Kidney tubule cell (primary cell): Measurements from ENCODE around the gene MVB12B.

Source experiments
- DNase-seq: peaks from one replicate; pipeline ENCODE4 v3.0.0-alpha.2; 2018; ENCODE audit warnings: low spot score

MVB12B gene

DNA sequence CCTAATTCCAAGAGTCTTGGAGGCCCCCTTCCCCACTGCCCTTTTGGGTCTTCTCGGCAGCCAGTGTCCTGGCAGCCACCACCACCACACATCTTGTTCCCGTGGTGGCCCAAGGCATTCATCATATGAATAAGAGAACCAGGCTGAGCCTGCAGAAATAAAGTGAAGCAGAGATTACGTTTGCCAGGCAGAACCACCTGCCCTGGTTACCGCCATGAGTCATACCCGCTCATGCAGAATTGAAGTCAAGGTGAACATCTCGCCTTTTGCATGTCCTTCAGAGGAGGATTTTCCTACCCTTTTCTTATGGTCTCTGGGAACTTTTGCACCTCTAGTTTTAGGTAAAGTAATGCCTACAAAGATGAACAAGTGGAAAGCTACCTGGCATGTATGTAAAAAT lies 167.6 kb downstream of the MVB12B start:
- DNase-seq: peak; percentile 71

DNA sequence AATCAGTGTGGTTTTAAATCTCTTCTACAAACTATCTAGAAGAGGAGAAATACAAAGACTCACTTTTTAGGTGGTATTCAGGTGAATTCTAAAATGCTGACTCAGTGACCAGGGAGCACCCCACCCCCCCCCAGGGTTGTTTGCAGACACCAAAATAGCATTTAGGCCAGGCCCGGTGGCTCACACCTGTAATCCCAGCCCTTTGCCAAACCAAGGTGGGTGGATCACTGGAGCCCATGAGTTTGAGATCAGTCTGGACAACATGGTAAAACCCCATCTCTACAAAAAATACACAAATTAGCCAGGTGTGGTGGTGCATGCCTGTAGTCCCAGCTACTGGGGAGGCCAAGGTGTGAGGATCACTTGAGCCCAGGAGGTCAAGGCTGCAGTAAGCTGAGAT lies 168.1 kb downstream of the MVB12B start:
- DNase-seq: no peak

DNA sequence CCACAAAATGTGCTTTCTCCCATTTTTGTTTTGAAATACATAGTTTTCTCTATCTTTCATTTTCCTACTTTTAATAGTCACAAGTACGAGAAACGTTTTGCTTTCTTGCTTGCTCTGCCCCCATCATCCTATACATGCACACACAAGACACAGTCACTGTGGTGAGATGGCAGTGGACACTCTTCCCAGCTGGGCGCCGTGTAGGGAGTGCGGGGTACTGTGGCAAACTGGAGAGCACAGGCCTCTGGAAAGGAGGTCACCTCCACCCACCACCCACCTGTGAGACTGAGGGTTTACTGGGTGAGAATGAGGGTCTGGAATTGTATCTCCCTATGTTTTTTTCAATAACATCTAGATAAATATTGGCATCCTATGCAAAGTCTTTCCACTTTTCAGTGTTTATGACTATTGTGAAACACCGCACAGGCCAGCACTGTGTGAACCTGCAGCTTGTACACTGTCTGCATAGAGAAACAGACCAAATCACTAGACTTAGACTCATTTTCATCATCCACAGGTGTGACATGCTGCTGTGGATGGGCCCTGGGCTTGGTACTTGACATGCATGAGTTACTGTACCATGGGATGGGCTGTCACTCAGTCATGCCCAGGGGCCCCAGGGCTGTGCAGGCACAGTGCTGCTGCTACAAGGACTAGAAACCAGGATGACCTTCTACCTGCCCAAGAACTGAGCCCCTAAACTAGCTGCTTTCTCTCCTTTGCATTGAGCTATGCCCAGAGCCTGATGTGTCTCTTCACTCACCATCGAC lies 169.0 kb downstream of the MVB12B start:
- no peak for DNase-seq

DNA sequence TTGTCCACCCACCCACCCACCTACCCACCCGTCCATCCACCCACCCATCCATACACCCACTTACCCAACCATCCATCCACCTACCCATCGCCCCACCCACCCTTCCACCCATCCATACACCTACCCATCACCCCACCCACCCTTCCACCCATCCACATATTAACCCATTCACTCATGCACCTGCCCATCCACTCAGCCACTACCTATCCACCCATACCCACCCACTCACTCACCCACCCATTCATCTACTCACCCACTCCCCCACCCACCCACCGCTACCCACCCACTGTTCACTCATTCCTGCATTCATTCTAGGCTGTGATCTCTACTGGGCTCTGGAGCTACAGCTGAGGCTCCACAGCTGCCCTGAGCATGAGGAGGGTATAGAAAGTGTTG lies 169.6 kb downstream of the MVB12B start:
- no peak for DNase-seq

DNA sequence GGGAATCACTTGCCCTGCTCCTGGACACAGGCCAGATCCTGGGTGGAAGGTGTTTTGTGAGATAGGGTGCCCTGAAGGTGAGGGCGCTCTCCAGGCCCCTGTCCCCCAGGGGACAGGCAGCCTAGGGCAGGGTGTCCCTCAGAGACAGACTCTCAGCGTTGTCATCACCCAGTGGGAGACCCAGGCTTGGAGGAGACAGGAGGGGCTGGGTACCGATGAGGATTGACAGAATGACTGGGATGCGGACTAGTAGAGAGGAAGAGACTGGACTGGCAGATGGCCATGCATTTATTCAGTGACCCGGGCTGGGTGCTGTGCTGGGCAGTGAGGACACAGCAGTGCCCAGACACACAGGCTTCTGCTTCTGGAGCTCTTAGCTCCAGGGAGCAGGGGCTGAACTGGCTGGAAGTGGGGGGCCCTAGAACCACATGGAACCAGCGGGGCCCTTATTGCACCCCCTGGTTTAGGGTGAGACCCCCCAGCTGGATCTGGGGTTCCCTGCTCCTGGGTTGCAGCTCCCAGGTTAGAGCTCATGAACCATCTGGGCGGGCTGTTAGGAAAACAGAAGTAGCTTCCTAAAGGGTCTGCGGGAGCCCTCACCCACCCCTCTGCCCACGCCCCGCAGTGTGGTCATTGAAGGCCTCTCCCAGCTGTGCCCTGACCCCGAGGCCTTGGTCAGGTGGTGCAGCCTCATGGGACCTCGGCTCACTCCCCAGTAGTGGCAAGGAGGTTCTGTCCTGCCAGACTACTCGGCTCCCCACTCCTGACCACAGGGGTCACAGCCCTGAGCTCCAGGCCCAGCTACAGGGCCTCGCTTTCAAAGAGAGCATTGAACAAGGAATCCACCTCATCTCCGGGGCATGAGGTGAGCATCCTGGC lies 170.4 kb downstream of the MVB12B start:
- DNase-seq: no peak

DNA sequence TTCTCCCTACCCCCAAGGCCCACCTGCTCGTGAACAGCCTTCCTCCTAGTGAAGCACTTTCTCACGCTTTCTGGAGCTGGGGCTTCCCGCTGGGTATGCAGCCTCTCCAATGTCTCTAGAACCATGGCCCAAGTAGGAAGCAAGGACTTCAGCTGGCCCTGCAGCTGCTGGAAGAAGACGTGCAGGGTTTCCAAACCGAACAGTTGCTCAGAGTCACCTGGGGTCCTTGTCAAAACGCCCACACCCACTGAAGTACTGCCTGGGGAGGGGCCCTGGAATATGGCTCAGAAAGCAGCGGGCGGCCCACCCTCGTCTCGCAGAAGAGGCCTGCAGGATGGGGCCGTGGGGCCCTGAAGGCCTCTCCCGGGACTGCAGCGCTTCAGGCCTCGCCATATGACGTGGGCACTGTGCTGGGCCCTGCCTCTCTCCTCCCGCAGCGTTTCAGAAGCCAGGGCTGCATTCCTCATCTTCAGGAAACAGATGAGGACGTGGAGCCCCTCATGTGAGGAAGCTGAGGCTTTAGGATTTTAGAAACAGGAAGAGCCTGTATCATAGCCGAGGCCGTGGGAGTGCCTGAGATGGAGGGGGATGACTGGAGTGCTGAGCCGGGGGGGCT lies 171.1 kb downstream of the MVB12B start:
- DNase-seq: no peak

DNA sequence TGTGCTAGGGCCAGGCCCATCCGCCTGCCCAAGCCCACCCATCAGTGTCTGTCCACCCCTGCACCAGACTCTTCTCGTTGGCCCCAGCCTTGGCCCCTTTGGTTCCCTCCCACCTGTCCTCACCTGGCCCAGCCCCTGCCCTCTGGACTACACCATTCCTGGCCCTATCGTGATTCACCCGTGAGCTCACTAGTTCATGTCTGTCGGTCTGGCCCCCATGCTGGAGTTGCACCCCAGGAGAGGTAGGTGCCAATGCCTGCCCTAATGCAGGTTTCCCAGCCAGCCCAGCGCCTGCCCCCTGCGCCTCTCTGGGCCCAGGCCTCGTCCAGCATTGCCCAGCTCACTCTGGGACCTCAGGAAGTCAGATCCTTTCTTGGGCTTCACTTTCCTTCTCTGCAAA lies 171.7 kb downstream of the MVB12B start:
- no peak for DNase-seq

DNA sequence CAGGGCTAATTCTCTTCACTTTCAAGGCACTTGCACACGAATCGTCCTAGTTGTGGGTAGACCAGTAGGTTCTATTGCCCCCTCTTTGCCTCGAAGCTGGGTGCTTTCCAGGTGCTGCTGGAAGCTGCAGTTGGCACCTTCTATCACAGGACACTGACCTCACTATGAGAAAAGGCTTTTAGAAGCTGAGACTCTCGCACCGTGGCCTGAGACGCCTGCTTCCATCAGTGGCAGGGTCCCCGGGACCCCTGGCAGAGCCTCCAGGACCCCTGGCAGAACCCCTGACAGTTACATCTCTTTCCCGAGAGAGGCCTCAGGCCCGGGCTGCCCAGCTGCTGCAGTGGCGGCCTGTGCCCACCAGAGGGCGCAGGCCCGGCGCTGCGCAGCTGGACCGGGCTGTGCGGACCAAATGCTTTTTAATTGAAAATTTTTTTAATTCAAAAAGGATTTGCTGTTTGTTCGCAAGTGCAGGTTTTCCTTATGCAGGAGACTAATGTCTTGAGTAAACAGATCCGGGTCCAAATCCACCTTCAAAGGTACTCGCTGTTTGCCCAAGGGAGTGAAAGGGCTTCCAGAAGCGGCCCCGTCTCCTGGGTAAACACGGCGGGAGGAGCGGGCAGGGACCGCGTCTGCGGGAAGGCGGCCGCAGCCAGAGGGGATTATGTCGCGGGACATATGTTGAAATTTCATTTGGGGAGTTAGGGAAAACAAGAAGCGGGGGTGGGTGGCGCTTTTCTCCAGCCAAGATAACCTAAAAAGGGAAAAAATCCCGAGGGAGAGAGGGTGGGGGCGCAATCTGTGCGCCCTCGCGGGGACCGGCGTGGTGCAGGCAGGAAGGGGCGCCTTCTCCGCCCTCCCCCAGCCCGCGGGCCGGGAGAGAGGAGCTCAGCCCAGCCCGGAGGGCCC lies 172.6 kb downstream of the MVB12B start:
- DNase-seq: peak; percentile 38

DNA sequence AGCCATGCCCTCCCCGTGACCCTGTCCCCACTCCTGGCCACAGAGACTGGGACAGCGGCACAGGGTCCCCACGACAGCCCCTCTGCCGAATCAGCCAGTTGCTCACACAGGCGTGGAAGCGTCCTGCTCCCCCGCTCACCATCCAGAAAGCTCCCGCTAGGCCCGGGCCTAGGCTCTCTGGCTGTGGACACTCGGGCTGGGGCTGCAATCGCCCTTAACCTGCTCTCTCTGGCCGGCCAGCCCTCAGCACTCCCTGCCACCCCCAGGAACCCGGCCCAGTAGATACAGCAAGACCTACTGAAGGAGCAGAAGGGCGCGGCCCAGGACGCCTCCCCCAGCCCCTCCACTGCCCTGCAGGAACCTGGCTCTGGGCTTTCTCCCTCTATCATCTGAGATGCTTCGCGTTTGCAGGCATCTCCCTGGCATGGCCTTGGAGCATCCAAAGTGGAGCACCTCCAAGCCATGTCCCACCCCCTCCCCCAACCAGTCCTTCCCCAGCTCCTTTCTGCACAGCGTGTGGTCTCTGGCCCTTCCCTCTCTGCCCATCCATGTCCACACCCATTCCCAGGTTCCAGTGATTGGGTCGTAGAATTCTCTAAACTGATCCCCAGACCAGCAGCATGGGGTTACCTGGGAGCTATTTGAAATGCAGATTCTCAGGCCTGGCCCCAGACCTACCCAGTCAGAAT lies 173.4 kb downstream of the MVB12B start:
- no peak for DNase-seq

DNA sequence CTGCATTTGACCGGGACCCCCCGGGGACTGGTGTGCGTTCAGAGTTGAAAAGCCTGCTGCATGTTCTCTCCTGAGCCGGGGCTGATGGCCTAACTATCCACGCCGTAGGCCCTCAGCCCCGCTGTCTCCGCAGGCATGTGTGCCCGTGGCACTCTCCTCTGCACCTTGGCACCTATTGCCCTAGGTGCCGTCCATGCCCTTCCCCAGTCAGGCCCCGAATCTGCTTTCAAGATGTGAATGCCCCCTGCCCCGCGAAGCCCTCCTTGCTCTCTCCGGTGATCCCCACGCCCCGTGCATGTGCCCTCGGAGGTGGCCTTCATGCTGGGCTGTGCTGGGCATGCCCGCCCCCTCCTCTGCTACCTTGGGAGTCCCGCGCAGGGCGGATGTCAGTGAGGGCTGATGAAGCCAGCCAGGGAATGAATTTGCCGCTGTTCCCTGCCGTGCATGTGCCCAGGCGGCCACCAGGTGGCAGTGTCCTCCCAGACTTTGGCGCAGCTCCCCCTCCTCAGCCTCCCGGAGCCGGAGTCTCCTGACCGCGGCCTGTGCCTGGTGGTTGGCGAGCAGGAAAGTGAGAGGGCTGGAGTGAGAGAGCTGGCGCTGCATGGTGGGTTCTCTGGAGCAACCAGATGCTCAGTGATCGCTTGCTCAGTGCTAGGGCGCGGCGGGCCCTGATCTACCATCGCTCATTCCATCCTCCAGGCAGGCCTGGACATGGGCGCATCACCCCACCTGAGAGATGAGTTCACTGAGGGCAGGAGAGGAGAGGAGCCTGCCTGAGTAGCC lies 174.2 kb downstream of the MVB12B start:
- DNase-seq: peak; percentile 68

DNA sequence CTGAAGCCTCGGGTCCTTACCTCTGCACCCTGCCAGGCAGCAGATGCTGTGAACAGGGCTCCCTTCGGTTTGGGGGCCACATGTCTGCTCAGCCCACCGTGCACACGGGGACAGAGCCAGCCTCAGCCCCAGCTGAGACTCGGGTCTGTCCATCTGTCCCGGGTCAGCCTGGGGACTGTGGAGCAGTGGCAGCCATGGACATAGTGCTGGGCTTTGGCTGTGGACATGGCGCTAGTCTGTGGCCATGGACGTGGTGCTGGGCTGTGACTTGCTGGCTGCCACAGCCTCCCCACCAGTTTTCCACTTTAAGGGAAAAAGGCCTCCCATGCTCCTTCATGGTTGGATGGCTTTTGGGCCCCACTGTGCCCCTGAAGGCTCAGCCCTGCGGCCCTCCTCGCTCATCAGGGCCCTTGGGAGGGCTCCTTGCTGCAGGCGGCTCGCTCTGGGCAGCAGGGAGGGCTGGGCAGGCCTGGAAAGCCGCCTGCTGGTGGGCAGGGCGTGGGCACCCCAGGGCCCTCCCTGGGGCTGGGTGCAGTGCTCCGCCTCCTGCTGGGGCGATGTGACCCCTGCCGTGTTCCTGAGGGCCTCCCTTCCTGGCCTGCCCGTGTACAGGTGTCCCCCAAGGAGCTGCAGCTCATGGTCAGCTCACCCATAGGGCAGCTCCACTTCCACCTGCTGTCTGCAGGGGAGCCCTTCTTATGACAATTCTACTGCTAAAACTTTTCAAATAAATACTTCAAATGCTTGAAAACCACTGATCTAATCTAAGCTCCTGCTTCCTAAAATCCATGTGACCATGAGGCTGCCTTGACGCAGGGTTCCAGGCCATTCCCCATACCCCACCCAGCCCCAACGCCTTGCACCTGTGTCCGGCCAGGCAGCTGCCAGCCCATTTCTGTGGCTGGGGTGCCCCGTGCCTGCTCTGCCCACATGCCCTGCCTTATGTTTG lies 175.0 kb downstream of the MVB12B start:
- no peak for DNase-seq

DNA sequence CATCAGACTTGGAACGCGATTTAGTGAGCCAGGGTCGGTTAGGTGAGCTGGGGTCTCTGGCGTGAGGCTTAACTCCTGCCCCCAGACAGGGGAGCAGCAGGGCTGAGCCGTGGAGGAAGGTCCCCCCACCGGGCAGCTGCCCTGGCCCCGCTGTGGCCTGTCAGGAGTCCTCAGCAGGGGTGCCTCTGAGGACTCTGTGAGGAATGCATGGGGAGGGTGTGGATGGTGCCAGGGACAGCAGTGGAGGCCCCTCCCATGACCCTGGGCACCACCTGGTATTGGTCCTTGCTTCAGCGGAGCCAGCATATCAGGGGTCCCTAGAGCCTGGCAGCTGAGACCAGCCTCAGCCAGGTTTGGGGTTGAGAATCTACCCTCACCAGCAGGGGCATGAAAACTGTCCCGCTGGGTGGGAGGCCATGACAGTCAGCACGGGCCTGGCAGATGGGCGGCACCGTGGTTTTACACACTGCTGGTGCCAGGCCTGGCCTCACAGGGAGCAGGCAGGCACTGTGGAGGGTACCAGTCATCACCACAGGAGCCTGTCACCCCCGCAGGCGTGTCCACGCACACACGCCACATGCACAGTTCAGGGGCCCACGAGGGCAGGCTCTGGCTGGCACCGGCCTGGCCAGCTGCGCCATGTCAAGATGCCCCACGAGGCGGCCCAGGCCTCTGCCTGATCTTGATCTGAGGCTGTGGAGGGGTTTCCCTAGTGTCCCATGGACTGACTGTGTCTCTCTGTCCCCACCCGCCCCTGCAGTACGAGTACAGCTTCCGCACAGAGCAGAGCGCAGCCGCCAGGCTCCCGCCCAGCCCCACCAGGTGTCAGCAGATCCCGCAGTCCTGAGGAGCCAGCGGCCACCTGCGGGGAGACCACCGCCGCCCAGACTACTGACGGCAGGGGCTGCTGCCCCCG lies 176.0 kb downstream of the MVB12B start:
- no peak for DNase-seq

DNA sequence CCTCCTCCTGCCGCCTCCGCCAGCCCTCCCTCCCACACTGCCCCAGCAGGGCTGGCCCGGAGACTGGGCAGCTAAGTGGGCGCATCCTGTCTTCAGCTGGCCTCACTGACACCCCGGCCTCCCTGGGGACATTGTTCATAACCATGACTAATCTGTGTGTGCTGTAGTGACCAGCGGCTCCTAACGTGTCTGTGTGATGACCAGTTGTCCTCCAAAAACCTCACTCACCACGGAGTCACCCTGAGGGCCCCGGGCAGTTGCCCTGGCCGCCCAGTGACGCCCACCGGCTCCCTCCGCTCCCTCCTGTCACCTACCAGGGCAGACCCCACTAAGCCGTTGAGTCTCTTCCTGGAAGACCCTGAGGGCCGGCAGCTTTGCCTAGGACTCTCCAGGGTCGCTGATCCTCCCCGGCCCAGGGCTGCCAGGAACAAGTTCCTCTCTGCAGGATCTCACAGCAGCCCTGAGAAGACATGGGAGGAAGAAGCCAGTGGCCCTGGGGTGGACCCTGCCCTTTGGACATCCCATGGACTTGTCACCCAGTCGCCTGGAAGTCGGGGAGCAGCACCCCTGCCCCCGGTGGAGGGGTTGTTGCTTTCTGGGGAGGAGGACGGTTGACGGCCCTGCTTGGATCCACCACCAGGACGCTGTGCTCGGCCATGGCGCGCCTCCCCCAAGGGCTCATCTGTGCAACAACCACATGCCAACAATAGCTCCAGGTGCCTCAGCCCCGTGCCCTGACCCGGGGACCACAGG lies 176.9 kb downstream of the MVB12B start:
- no peak for DNase-seq

DNA sequence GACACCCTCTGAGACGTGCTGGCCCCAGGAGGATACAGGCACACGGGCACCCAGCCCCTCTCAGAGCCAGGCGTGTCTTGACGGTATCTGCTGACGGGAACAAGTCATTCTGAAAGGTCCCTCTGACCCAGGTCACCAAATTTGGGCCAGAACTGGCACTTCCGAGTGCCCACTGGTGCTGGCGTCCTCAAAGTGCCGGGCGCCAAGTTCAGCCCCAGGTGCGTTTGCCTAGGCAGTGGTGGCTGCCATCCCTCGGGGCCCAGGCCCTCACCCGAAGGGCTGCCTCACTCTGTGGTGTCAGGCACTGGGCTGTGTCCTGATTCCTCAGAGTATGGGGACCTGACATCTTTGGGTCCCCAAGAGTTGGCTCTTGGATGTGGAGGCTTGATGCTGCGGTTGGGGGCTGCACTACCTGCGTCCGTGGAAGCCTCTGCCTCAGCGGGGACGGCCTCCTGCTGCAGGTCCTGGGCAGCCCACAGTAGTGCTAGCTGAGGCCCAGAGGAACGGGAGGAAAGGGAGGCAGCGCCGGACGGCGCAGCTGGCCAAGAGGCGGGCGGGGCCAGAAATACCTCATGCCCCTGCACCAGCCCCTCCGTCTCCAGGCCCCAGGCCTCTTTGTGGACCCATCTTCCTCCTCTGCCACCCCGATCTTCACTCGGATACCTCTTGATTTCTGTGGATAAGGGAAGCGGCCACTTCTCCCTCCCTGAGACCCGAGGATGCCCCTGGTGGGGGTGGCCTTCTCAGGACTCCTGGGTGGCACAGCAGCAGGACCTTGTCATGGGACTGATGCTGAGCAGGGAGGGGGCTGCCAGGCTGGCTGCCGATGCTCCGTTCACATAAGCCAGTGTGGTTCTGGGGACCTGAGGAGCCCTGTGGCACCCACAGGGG lies 177.7 kb downstream of the MVB12B start:
- DNase-seq: no peak

DNA sequence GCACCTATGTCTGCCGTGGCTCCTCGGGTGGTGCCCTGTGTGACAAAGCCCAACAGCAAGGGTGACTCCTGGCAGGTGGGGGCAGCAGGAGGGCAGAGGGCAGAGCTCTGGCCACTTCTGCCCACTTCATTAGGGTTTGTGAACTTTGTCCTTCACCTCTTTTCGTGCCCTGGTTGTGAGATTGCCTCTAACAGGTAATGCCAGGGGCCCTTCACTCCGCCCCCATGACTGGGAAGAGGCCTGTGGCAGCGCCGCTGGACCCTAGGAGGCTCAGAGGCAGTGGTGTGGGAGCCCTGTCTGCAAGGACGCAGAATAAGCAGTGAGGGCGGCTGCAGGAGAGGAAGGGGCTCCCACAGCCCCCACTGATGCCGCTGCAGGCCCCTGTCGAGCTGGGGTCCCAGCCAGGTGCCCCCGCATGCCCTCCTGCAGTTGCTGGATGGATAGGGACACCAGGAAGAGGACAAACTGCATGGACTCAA lies 178.4 kb downstream of the MVB12B start:
- no peak for DNase-seq

DNA sequence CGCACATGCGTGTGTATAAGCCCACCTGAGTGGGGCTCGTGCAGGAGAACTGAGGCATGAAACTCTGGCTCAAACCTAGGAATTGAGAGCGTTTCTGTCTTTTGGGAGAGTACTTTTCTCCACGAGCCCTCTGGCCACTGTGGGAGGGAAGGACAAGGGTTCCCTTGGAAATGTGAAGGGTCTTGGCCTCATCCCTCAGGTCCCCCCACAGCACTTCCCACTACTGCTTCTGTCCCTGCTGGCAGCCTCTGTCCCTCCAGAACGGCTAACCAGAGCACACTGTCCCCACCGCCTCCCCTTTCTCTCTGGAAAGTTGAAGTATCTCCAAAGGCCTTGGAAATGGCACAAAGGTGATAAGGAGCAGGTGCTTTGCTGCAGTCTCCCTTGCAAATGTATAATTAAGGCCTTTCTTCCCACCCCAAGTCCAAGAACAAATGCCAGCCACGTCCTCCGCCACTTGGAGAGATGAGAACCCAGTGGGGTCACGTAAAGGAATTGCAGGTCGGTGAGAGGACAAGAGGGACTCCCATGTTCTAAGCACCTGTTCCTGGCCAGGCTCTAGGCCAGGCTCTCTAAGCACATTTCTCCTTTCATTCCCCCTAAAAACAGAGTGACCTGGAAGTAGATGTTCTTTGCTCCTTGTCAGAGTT lies 179.2 kb downstream of the MVB12B start:
- DNase-seq: no peak
